ENCODE measurements around the gene EPHB2.
A peak's percentile ranks its signal among the peaks of the same experiment; 100 is the strongest.

The EPHB2 gene

GRCh38 chr1:22860414-22860800 is 149.8 kb downstream of the EPHB2 start:
- DNase-seq (ENCODE audit: low read depth): no peak

DNA sequence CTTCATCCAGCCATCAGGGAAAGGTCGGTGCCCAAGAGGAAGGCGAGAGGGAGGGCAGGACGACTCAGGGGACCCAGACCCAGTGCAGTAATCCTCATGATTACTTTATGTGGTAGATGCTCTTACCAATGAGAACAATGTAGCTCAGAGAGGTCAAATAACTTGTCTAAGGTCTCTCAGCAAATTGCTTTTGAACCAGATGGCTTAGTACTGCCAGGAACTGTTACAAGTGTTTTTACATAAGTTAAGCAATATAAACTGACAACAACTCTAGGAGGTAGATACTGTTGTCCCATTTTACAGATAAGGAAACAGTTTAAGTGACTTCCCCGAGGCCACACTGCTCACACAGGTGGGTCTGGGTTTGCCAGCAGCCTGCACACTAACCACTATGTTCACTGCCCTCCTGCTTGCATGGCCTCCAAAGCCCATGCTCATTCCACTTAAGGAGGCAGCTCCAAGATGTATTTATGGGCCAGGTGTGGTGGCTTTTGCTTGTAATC is 150.3 kb downstream of the EPHB2 start:
- DNase-seq (ENCODE audit: low read depth): no peak

- DNase-seq (ENCODE audit: low read depth): peak; percentile 30
Observed at GRCh38 chr1:22861764-22862440, 151.3 kb downstream of the EPHB2 start.

DNA sequence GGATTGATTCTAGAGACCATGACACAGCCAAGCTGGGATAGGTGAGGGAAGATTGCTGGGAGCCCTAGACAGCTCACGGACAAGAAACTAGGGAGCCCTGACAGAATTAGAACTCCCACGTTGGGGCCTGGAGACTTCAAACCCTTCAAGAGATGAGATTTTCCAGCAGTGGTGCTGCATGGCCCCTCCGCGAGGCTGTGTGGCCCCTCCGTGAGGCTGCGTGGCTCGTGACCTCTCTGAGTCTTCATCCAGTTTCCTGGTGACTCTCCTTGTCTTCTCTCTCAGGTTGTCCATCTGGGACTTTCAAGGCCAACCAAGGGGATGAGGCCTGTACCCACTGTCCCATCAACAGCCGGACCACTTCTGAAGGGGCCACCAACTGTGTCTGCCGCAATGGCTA is 152.1 kb downstream of the EPHB2 start:
- no peak for DNase-seq (ENCODE audit: low read depth)

- no peak for DNase-seq (ENCODE audit: low read depth)
Observed at GRCh38 chr1:22863766-22864165, 153.1 kb downstream of the EPHB2 start.

GRCh38 chr1:22864886-22865285 is 154.2 kb downstream of the EPHB2 start:
- no peak for DNase-seq (ENCODE audit: low read depth)

DNA sequence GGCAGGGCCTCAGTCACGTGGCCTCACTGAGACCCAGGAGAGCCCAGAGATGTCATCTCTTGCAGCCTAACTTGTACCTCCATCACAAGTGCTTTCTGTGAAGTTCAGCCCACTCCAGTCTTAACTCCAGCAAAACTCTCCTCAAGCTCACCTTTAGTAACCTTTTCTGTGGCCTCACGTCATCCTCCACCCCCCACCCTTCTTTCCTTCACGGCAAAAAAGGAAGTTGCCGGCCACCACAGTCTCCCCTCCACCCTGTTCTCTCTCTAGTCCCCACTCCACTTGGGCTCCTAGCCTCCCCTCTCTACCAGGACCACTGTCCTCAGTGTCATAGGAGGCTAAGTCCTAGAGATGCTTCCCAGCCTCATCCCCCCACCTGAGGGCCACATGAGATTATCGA is 155.1 kb downstream of the EPHB2 start:
- no peak for DNase-seq (ENCODE audit: low read depth)

DNA sequence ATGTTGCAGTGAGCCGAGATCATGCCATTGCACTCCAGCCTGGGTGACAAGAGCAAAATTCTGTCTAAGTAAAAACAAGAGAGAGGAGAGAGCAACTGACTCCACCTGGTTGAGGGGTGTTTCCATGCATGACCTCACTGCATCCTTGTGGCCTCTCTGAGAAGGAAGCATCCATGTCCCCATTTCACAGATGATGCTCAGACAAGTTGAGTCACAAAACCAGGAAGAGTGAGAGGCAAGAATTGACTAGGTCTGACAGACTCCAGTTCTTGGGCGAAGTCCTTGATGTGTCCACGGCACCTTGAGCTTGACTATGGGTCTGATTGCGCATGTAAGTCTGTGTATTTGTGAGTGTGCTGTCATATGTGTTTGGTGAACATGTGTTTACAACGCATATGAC is 156.2 kb downstream of the EPHB2 start:
- DNase-seq (ENCODE audit: low read depth): no peak

GRCh38 chr1:22868331-22868730 is 157.7 kb downstream of the EPHB2 start:
- DNase-seq (ENCODE audit: low read depth): no peak

GRCh38 chr1:22869325-22869724 is 158.7 kb downstream of the EPHB2 start:
- DNase-seq (ENCODE audit: low read depth): no peak

GRCh38 chr1:22870201-22870871 is 159.7 kb downstream of the EPHB2 start:
- no peak for DNase-seq (ENCODE audit: low read depth)

GRCh38 chr1:22872981-22873664 is 162.5 kb downstream of the EPHB2 start:
- no peak for DNase-seq (ENCODE audit: low read depth)

DNA sequence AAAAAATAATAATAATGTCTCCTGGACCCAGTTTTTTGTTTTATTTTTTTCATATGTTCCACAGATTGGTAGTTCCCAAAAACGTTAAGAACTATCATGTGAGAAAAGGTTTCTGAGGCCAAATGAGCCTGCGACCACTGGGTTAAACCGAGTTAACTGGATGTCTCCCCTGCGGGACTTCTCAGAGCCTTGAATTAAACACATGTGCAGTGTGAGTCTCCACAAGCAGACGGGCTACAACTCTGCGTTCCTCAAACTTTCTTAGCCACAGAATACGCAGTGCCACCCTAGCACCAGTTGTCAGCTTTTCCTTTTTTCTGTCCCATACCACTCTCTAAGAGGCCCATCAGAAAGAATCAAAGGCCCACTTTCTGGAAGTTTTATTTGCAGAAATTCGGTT is 164.1 kb downstream of the EPHB2 start:
- DNase-seq (ENCODE audit: low read depth): no peak

- DNase-seq (ENCODE audit: low read depth): no peak
Observed at GRCh38 chr1:22875241-22875640, 164.6 kb downstream of the EPHB2 start.

DNA sequence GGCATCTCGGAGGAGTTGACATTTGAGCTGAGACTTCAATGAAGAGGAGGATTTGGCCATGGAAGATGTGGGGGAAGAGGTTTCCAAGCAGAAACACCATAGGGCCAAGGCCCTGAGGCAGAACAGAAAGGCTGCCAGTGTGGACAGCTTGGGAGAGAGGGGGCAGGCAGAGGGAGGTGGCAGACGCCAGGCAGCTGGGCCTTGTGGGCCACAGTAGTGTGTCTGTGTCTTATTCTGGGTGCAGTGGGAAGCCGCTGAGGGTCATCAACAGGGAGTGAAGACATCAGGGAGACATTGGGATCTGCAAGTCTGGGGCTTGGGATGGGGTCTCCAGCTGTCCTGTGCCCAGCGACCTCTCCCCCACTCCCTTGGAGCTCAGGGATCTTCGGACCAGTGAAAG is 165.2 kb downstream of the EPHB2 start:
- no peak for DNase-seq (ENCODE audit: low read depth)

GRCh38 chr1:22876359-22877111 is 165.9 kb downstream of the EPHB2 start:
- DNase-seq (ENCODE audit: low read depth): peak; percentile 74

- DNase-seq (ENCODE audit: low read depth): no peak
Observed at GRCh38 chr1:22877112-22877915, 166.7 kb downstream of the EPHB2 start.

- DNase-seq (ENCODE audit: low read depth): no peak
Observed at GRCh38 chr1:22877980-22878379, 167.3 kb downstream of the EPHB2 start.

DNA sequence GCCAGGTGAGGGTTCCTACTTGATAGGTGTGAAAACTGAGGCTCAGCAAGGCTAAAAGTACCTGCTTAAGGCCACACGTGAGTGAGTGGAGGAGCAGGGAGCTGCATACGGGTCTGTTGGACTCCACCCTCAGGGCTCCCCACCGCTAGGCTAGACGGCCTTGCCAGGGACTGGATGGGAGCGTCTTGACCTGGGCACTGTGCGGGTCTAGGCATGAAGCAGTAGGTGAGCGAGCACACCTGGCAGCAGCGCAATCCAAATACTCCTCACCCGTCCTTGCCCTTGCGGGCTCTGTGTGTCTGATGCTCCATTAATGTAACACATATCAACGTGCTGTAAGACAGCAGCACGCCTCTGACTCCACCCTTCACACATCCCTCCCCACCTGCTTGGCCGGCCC is 168.0 kb downstream of the EPHB2 start:
- no peak for DNase-seq (ENCODE audit: low read depth)

DNA sequence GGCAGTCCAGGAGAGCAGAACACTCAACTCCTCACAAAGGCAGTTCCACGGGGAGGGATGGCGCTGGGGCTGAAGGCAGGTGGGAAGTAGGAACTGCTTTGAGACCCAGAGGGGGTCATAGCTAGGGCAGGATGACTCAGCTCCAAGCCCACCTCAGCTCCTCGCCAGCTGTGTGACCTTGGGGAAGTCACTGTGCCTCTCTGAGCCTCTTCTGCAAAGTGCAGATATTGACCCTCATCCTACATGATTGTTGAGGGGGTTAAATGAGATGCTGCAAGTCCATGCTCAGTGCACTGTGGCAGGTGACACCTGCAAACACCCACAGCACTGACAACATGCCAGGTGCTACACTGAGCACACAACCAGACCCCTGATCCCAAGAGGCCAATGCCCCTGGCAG is 168.8 kb downstream of the EPHB2 start:
- no peak for DNase-seq (ENCODE audit: low read depth)

DNA sequence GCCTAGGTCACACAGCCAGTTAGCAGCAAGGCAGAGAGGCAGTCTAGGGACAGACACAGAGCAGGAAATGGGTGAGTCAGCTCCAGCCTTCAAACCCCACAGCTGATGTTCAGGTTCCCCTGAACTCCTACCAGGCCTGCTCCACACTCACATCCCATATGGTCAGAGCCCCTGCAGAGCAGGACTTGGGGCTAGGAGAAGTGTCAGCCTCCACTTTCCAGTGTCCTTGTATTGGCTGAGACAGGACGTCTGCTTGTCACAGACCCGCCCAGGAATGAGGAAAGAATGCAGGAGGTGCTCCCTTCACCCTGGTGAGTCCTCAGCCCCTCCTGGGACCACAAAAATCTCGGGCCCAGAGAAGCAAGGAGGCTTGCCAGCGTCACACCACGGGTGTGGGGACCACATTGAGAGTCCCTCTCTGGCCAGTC is 169.5 kb downstream of the EPHB2 start:
- no peak for DNase-seq (ENCODE audit: low read depth)

DNA sequence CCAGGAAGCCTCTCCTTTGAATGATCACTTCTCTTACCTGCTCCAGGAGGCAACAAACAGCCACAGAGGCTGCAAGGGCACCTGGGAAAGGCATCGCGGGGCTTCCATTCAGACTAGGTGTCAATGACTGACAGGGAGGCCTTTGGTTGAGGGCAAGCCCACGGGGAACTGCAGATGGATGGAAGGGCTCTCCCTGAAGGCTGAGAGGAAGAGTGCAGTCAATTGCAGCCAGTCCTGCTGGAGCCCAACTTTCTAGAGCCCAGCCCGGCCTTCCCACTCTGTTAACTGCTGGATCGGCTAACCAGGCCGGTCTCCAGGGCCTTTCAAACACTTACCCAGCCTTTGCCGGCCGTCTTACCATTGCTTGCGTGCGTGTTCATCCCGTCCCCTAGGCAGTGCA is 172.8 kb downstream of the EPHB2 start:
- DNase-seq (ENCODE audit: low read depth): no peak
